ENCODE data around the gene CFAP61. TPM values are rescaled to one million over a fixed set of nuclear protein-coding genes. Genes with fewer than 3 reads are reported as not detected.
"Not testable (repeated sequence)": the region's sequence is repeated elsewhere in the genome, so short reads cannot be mapped to it uniquely, and the experiment has no call there.

The CFAP61 gene
- total RNA-seq, 1 donor from 2014 or later = not detected

DNA sequence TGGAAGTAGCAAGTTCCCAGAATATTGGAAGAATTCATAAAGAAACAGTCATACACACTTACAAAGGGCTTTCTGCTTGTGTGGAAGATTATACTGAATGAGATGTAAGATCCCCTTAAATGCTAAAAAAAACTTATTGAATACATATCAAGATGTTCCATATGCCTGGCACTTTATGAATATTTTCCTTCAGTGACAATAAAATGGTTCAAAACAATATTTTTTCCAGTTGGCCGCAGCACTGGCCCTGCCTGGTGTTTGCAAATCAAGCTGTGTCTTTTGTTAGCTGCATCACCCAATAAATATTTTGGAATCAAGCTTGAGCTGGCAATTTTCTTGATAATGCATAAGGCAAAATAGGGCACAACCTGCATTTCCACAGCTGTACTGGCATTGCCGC is 51.2 kb downstream of the CFAP61 start:
- Histone ChIP-seq H3K4me1 (no peaks in the 10 kb centered on the region), H3K4me3 (no peak overlapping the region), H3K27me3 (no peaks in the 10 kb centered on the region), H3K36me3 (no peaks in the 10 kb centered on the region), H3K9me3 (no peaks in the 10 kb centered on the region), H3K27ac (no peak overlapping the region)
- ATAC-seq (no peak), DNase-seq (no peak)
- intact Hi-C loops (cut with DNase I) = no loop called here
- TF ChIP-seq, protein P1, sequence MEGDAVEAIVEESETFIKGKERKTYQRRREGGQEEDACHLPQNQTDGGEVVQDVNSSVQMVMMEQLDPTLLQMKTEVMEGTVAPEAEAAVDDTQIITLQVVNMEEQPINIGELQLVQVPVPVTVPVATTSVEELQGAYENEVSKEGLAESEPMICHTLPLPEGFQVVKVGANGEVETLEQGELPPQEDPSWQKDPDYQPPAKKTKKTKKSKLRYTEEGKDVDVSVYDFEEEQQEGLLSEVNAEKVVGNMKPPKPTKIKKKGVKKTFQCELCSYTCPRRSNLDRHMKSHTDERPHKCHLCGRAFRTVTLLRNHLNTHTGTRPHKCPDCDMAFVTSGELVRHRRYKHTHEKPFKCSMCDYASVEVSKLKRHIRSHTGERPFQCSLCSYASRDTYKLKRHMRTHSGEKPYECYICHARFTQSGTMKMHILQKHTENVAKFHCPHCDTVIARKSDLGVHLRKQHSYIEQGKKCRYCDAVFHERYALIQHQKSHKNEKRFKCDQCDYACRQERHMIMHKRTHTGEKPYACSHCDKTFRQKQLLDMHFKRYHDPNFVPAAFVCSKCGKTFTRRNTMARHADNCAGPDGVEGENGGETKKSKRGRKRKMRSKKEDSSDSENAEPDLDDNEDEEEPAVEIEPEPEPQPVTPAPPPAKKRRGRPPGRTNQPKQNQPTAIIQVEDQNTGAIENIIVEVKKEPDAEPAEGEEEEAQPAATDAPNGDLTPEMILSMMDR (IDR thresholded peaks at IDR 0.05) = no peak

DNA sequence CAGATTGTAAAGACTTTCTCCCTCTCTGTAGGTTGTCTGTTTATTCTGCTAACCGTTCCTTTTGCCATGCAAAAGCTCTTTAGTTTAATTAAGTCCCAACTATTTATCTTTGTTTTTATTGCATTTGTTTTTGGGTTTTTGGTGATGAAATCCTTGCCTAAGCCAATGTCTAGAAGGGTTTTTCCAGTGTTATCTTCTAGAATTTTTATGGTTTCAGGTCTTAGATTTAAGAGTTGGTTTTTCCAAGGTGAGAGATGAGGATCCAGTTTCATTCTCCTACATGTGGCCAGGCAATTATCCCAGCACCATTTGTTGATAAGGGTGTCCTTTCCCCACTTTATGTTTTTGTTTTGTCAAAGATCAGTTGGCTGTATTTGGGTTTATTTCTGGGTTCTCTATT is 70.9 kb downstream of the CFAP61 start:
- H3K27me3 ChIP-seq; H3K27ac ChIP-seq; H3K4me3 ChIP-seq; H3K36me3 ChIP-seq; DNase-seq; intact Hi-C loops (cut with DNase I); ATAC-seq; H3K4me1 ChIP-seq; H3K9me3 ChIP-seq: not testable (repeated sequence)

DNA sequence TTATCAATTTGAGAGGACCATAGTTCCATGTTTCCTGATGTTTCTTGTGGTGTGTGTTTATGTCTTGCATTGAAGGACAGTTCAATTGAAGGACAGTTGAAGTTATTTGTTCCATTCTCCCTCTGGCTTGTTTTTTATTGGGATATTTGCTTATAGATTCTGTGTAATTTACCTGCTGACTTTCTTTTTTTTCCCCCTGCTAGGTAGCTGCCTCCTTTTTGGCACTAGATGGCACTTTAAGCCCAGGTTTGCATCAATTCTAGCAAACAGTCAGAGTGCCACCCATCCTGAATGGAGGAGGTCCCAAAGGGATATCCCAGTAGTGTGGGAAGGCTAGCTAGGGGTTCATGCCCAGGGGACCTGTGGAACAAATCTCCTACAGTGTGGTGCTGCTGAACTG is 78.1 kb downstream of the CFAP61 start:
- TF ChIP-seq, protein P1 (IDR thresholded peaks at IDR 0.05) = no peak
- H3K4me1 ChIP-seq = no peaks in the 10 kb centered on the region
- H3K27ac ChIP-seq = no peak overlapping the region
- H3K9me3 ChIP-seq = peaks cover 11% of the 10 kb centered on the region
- intact Hi-C loops (cut with DNase I) = no loop called here
- no peaks in the 10 kb centered on the region for H3K27me3 ChIP-seq
- no peaks in the 10 kb centered on the region for H3K36me3 ChIP-seq
- DNase-seq (no peak), ATAC-seq (no peak)
- H3K4me3 ChIP-seq = no peak overlapping the region

DNA sequence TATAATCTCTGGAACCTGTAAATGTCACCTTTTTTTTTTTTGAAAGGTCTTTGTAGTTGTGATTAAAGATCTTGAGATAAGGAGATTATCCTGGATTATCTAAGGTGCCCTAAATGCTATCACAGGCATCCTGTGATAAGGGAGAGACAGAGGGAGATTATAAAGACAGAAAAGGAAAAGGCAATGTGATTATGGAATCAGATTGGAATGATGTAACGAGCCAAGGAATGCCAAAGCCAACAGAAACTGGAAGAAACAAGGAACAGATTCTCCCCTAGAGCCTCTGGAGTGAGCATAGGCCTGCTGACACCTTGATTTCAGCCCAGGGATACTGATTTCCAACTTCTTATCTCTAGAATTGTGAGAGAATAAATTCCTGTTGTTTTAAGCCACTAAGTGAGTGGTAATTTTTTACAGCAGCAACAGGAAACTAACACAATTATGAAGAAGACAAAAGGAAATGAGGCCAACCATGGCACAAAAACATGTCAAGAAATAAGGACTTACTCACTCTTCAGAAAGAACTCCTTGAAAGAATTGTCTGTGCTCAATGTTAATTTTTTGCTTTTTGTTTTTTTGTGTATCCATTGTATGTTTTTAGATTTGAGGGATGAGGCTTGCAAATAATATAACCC is 82.7 kb downstream of the CFAP61 start:
- intact Hi-C loops (cut with DNase I) = no loop called here
- Histone ChIP-seq H3K27me3 (no peaks in the 10 kb centered on the region), H3K4me1 (no peaks in the 10 kb centered on the region), H3K36me3 (no peaks in the 10 kb centered on the region), H3K27ac (no peak overlapping the region), H3K4me3 (no peak overlapping the region), H3K9me3 (peaks cover 5% of the 10 kb centered on the region)
- TF ChIP-seq, protein P1 (IDR thresholded peaks at IDR 0.05) = no peak
- ATAC-seq (no peak), DNase-seq (no peak)

DNA sequence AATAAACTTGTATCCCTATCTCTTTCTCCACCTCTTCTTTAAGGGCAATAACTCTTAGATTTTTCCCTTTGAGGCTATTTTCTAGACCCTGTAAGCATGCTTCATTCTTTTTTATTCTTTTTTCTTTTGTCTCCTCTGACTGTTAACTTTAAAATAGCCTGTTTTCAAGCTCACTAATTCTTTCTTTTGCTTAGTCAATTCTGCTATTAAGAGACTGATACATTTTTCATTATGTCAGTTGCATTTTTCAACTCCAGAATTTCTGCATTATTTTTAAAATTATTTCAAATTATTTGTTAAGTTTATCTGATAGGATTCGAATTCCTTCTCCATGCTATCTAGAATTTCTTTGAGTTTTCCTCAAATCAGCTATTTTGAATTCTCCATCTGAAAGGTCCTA is 84.0 kb downstream of the CFAP61 start:
- H3K27me3 ChIP-seq = no peaks in the 10 kb centered on the region
- TF ChIP-seq, protein P1 (IDR thresholded peaks at IDR 0.05) = no peak
- intact Hi-C loops (cut with DNase I) = no loop called here
- H3K27ac ChIP-seq = no peak overlapping the region
- no peak for DNase-seq
- H3K36me3 ChIP-seq = no peaks in the 10 kb centered on the region
- ATAC-seq = no peak
- H3K4me3 ChIP-seq = no peak overlapping the region
- H3K9me3 ChIP-seq = peaks cover 5% of the 10 kb centered on the region
- no peaks in the 10 kb centered on the region for H3K4me1 ChIP-seq

DNA sequence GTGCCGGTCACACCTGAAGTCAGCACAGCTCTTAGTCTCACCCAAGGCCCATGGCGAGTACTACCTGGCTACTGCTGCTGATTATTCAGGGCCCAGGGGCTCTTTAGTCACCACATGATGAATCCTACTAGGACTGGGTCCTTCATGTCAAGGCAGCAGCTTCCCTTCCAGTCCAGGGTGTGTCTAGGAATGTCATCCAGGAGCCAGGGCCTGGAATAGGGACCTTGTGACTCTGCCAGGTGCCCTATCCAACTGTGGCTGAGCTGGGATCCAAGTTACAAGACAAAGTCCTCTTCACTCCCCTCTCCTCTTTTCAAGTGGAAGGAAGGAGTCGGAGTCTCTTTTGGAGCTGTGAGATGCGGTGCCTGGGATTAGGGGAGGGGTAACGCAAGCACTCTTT is 85.5 kb downstream of the CFAP61 start:
- DNase-seq (no peak), ATAC-seq (no peak)
- no peaks in the 10 kb centered on the region for H3K27me3 ChIP-seq
- no peak overlapping the region for H3K27ac ChIP-seq
- H3K9me3 ChIP-seq = peaks cover 4% of the 10 kb centered on the region
- H3K36me3 ChIP-seq = no peaks in the 10 kb centered on the region
- H3K4me3 ChIP-seq = no peak overlapping the region
- intact Hi-C loops (cut with DNase I) = no loop called here
- no peaks in the 10 kb centered on the region for H3K4me1 ChIP-seq
- TF ChIP-seq, protein P1 (IDR thresholded peaks at IDR 0.05) = no peak

Measured in upper lobe of right lung (tissue), 1 donor.